ENCODE results near the gene INVS. TPM values are rescaled to one million over a fixed set of nuclear protein-coding genes. Genes with fewer than 3 reads are reported as not detected.
A peak's percentile ranks its signal among the peaks of the same experiment; 100 is the strongest.
"Not testable (repeated sequence)": the region's sequence is repeated elsewhere in the genome, so short reads cannot be mapped to it uniquely, and the experiment has no call there.

The INVS gene
- total and polyA plus RNA-seq, 4 donors = 11.8 to 33.1 (median 19.2) TPM

DNA sequence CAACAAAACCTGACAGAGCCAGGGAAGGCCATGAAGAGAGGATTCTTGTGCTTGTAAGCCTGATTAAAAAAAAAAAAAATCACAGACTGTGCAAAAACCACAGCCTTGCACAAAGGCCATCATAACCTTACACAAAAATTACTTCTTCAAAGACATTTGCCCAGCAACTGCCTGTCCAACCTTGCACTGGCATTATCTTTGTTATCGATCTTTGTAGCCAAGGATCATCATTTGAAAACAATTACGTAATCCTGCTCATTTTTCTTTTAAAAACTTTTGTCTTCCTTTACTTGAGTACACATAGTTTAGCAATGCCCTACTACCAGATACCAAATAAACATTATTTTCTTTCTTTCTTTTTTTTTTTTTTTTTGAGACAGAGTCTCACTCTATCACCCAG is 128.6 kb downstream of the INVS start:
- peaks cover 1% of the 10 kb centered on the region for H3K9me3 ChIP-seq (ENCODE audit: control insufficient read depth, insufficient read depth, low read length)
- no peaks in the 10 kb centered on the region for H3K27me3 ChIP-seq (ENCODE audit: control insufficient read depth, insufficient read depth, low read length)
- WGBS (ENCODE audit: insufficient coverage) = 88% methylated on average over 2 of the region's 2 CpGs
- H3K4me1 ChIP-seq (ENCODE audit: control insufficient read depth, insufficient read depth, low read length) = no peaks in the 10 kb centered on the region
- H3K36me3 ChIP-seq (ENCODE audit: control insufficient read depth, insufficient read depth, low read length) = peaks cover 6% of the 10 kb centered on the region
- DNase-seq (ENCODE audit: low read depth in 4 of 6, low spot score in 6 of 6) = no peak
- no peak overlapping the region for H3K4me3 ChIP-seq (ENCODE audit: low read depth, low read length)
- no peak overlapping the region for H3K27ac ChIP-seq (ENCODE audit: low read depth, low read length)

DNA sequence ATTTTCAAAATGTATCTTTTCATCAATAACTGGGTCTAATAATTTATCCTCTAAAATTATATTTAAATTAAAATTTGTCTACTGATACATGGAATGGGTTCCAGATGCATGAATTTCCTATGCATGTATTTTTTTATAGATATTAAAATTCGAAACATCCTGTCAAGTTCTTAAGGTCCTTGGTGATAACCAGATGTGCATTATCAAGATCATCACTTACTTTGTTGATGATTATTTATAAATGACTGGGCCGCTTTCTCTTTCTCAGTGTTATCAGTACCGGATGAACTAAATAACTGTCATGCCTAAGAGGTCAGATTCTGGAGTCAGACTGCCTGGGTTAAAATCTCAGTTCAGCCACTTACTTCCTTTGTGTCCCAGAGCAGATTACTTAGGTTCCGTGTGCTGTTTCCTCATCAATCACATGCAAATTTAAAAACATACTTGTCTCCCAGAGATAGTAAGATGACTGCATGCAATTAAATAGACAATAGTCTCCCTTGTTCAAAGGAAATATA is 129.4 kb downstream of the INVS start:
- WGBS (ENCODE audit: insufficient coverage) = 81% methylated on average over 2 of the region's 4 CpGs
- no peaks in the 10 kb centered on the region for H3K27me3 ChIP-seq (ENCODE audit: control insufficient read depth, insufficient read depth, low read length)
- H3K27ac ChIP-seq (ENCODE audit: low read depth, low read length) = no peak overlapping the region
- no peak overlapping the region for H3K4me3 ChIP-seq (ENCODE audit: low read depth, low read length)
- peaks cover 6% of the 10 kb centered on the region for H3K36me3 ChIP-seq (ENCODE audit: control insufficient read depth, insufficient read depth, low read length)
- no peak for DNase-seq (ENCODE audit: low read depth in 4 of 6, low spot score in 6 of 6)
- no peaks in the 10 kb centered on the region for H3K4me1 ChIP-seq (ENCODE audit: control insufficient read depth, insufficient read depth, low read length)
- H3K9me3 ChIP-seq (ENCODE audit: control insufficient read depth, insufficient read depth, low read length) = peaks cover 3% of the 10 kb centered on the region

DNA sequence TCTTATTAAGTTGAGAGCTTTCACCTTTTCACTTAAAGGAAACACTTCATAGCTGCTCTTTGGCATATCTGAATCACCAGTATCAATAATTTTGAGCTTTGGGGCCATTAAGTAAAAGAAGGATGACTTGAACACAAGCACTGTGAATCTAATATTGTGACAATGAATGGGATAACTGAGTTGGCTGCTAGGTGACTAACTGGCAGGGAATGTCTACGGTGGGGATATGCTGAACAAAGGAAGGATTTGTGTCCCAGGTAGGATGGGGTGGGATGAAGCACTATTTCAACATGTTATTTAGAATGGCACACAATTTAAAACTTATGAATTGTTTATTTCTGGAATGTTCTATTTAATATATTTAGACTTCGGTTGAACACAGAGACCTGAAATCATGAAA is 130.1 kb downstream of the INVS start:
- no peak overlapping the region for H3K27ac ChIP-seq (ENCODE audit: low read depth, low read length)
- DNase-seq (ENCODE audit: low read depth in 4 of 6, low spot score in 6 of 6) = no peak
- WGBS (ENCODE audit: insufficient coverage) = no CpG with 5 or more reads among the region's 2 CpGs
- no peak overlapping the region for H3K4me3 ChIP-seq (ENCODE audit: low read depth, low read length)
- peaks cover 3% of the 10 kb centered on the region for H3K9me3 ChIP-seq (ENCODE audit: control insufficient read depth, insufficient read depth, low read length)
- H3K27me3 ChIP-seq (ENCODE audit: control insufficient read depth, insufficient read depth, low read length) = no peaks in the 10 kb centered on the region
- H3K4me1 ChIP-seq (ENCODE audit: control insufficient read depth, insufficient read depth, low read length) = no peaks in the 10 kb centered on the region
- H3K36me3 ChIP-seq (ENCODE audit: control insufficient read depth, insufficient read depth, low read length) = peaks cover 6% of the 10 kb centered on the region

DNA sequence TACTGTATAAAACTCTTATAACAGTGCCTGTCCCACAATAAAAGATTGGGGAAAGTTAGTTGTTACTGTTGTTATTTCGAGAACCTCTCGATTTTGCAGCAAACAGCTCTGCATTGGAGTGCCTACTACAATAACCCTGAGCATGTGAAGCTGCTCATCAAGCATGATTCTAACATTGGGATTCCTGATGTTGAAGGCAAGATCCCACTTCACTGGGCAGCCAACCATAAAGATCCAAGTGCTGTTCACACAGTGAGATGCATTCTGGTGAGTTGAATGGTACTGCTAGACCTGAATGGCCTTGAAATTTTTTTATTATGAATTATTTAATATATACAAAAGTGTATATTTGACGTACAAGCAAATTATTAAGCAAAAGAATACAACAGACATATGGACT is 130.5 kb downstream of the INVS start:
- WGBS (ENCODE audit: insufficient coverage) = no CpG with 5 or more reads among the region's 3 CpGs
- no peak for DNase-seq (ENCODE audit: low read depth in 4 of 6, low spot score in 6 of 6)
- Histone ChIP-seq H3K4me1 (ENCODE audit: control insufficient read depth, insufficient read depth, low read length) (no peaks in the 10 kb centered on the region), H3K27me3 (ENCODE audit: control insufficient read depth, insufficient read depth, low read length) (no peaks in the 10 kb centered on the region), H3K36me3 (ENCODE audit: control insufficient read depth, insufficient read depth, low read length) (peaks cover 6% of the 10 kb centered on the region), H3K9me3 (ENCODE audit: control insufficient read depth, insufficient read depth, low read length) (peaks cover 3% of the 10 kb centered on the region), H3K4me3 (ENCODE audit: low read depth, low read length) (no peak overlapping the region), H3K27ac (ENCODE audit: low read depth, low read length) (no peak overlapping the region)

DNA sequence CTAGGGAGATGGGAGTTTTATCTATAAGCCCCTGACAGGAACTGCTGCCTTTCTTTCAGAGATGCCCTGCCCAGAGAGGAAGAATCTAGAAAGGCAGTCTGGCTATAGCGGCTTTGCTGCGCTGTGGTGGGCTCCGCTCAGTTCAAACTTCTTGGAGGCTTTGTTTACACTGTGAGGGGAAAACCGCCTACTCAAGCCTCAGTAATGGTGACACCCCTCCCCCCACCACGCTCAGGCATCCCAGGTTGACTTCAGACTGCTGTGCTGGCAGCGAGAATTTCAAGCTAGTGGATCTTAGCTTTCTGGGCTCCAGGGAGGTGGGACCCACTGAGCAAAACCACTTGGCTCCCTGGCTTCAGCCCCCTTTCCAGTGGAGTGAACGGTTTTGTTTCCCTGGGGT is 137.9 kb downstream of the INVS start:
- not testable (repeated sequence) for DNase-seq (ENCODE audit: low read depth in 4 of 6, low spot score in 6 of 6); H3K4me3 ChIP-seq (ENCODE audit: low read depth, low read length); H3K36me3 ChIP-seq (ENCODE audit: control insufficient read depth, insufficient read depth, low read length); H3K4me1 ChIP-seq (ENCODE audit: control insufficient read depth, insufficient read depth, low read length); H3K27me3 ChIP-seq (ENCODE audit: control insufficient read depth, insufficient read depth, low read length); H3K27ac ChIP-seq (ENCODE audit: low read depth, low read length); H3K9me3 ChIP-seq (ENCODE audit: control insufficient read depth, insufficient read depth, low read length)
- WGBS (ENCODE audit: insufficient coverage) = 100% methylated on average over 6 of the region's 7 CpGs

DNA sequence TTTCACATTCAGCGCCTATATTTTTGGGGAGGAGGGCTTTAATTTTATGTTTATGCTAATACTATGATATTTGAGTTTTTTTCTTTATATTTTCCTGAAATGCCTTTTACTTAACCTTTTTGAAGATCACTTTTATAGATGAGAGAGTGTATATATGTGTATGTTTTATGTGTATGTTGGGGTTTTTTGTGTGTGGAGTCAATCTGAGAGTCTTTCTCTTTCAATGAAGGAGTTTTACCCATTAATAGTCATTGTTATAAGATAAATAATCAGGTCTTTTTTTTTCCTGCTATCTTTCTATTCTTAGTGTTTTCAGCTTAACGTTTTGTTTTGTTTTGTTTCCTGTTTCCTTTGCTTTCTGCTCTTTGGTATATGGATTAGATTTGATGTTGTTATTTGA is 141.5 kb downstream of the INVS start:
- H3K27me3 ChIP-seq (ENCODE audit: control insufficient read depth, insufficient read depth, low read length) = no peaks in the 10 kb centered on the region
- H3K36me3 ChIP-seq (ENCODE audit: control insufficient read depth, insufficient read depth, low read length) = peaks cover 3% of the 10 kb centered on the region
- no CpG with 5 or more reads among the region's 2 CpGs for WGBS (ENCODE audit: insufficient coverage)
- no peak overlapping the region for H3K27ac ChIP-seq (ENCODE audit: low read depth, low read length)
- H3K4me3 ChIP-seq (ENCODE audit: low read depth, low read length) = no peak overlapping the region
- peaks cover 2% of the 10 kb centered on the region for H3K9me3 ChIP-seq (ENCODE audit: control insufficient read depth, insufficient read depth, low read length)
- no peak for DNase-seq (ENCODE audit: low read depth in 4 of 6, low spot score in 6 of 6)
- no peaks in the 10 kb centered on the region for H3K4me1 ChIP-seq (ENCODE audit: control insufficient read depth, insufficient read depth, low read length)

DNA sequence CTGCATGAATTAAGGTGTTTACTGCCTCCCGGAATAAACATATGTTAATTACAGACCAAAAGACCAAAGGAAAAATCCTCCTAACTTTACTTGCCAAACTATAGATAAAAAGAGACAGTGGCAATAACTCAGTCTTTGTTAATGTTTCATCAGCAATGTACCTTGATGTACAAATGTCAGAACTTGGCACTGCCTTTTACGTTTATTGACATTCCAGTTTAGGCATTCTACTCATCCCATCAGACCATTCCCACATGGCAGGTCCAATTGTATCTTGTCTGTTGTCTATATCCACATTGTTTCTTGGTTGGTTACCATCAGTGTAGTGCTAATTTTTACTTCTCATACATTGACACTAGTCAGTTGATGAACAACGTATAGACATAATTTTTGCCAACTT is 168.2 kb downstream of the INVS start:
- DNase-seq (ENCODE audit: low read depth in 4 of 6, low spot score in 6 of 6) = no peak
- H3K4me3 ChIP-seq (ENCODE audit: low read depth, low read length) = no peak overlapping the region

DNA sequence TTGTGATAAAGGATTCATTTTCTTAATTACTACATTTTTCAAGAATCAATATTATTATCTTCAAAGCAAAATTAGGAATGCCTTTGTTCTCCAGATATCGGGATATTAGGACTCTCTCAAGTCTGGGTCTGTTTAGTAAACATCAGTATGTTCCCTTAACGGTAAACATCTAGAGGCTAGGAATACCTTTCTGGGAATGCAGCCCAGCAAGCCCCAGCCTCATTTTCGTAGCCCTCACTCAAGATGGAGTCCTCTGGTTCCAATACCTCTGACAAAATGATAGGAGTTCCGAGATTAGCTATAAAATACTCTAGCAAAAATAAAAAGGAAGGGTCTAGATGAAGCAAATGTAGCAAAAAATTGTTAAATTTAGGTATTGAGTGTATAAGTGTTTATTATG is 169.2 kb downstream of the INVS start:
- peaks cover 10% of the 10 kb centered on the region for H3K36me3 ChIP-seq (ENCODE audit: control insufficient read depth, insufficient read depth, low read length)
- H3K9me3 ChIP-seq (ENCODE audit: control insufficient read depth, insufficient read depth, low read length) = no peaks in the 10 kb centered on the region
- H3K27ac ChIP-seq (ENCODE audit: low read depth, low read length) = no peak overlapping the region
- no peaks in the 10 kb centered on the region for H3K4me1 ChIP-seq (ENCODE audit: control insufficient read depth, insufficient read depth, low read length)
- no peak overlapping the region for H3K4me3 ChIP-seq (ENCODE audit: low read depth, low read length)
- 84% methylated on average over 2 of the region's 4 CpGs for WGBS (ENCODE audit: insufficient coverage)
- H3K27me3 ChIP-seq (ENCODE audit: control insufficient read depth, insufficient read depth, low read length) = no peaks in the 10 kb centered on the region
- DNase-seq (ENCODE audit: low read depth in 4 of 6, low spot score in 6 of 6) = no peak

More for the DNA sequence above, 168.2 kb downstream of the INVS start:
- H3K27ac ChIP-seq (ENCODE audit: low read depth, low read length) = no peak overlapping the region
- no peaks in the 10 kb centered on the region for H3K4me1 ChIP-seq (ENCODE audit: control insufficient read depth, insufficient read depth, low read length)
- peaks cover 8% of the 10 kb centered on the region for H3K36me3 ChIP-seq (ENCODE audit: control insufficient read depth, insufficient read depth, low read length)
- H3K27me3 ChIP-seq (ENCODE audit: control insufficient read depth, insufficient read depth, low read length) = no peaks in the 10 kb centered on the region
- H3K9me3 ChIP-seq (ENCODE audit: control insufficient read depth, insufficient read depth, low read length) = no peaks in the 10 kb centered on the region
- no CpG with 5 or more reads among the region's 3 CpGs for WGBS (ENCODE audit: insufficient coverage)

DNA sequence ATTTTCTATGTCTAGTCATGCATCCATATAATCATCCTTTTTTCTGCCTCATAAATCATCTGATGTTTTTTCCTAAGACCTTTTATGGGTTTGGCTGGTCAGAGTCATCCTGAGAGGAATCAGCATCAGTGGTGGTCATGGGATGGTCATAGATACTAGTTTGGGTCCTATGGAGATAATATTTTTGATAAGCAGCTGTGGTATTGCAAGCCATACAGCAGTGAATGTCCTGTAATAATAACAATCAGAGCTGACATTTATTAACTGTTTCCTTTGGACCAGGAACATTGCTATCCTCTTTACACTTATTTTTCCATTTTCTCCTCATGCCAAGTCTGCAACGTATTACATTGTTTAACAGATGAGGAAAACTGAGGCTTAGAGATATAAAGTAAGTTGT is 170.6 kb downstream of the INVS start:
- Histone ChIP-seq H3K4me3 (ENCODE audit: low read depth, low read length) (no peak overlapping the region), H3K27me3 (ENCODE audit: control insufficient read depth, insufficient read depth, low read length) (no peaks in the 10 kb centered on the region), H3K4me1 (ENCODE audit: control insufficient read depth, insufficient read depth, low read length) (no peaks in the 10 kb centered on the region), H3K36me3 (ENCODE audit: control insufficient read depth, insufficient read depth, low read length) (peaks cover 18% of the 10 kb centered on the region), H3K27ac (ENCODE audit: low read depth, low read length) (no peak overlapping the region), H3K9me3 (ENCODE audit: control insufficient read depth, insufficient read depth, low read length) (no peaks in the 10 kb centered on the region)
- no CpG with 5 or more reads among the region's 1 CpG for WGBS (ENCODE audit: insufficient coverage)
- DNase-seq (ENCODE audit: low read depth in 4 of 6, low spot score in 6 of 6) = no peak

DNA sequence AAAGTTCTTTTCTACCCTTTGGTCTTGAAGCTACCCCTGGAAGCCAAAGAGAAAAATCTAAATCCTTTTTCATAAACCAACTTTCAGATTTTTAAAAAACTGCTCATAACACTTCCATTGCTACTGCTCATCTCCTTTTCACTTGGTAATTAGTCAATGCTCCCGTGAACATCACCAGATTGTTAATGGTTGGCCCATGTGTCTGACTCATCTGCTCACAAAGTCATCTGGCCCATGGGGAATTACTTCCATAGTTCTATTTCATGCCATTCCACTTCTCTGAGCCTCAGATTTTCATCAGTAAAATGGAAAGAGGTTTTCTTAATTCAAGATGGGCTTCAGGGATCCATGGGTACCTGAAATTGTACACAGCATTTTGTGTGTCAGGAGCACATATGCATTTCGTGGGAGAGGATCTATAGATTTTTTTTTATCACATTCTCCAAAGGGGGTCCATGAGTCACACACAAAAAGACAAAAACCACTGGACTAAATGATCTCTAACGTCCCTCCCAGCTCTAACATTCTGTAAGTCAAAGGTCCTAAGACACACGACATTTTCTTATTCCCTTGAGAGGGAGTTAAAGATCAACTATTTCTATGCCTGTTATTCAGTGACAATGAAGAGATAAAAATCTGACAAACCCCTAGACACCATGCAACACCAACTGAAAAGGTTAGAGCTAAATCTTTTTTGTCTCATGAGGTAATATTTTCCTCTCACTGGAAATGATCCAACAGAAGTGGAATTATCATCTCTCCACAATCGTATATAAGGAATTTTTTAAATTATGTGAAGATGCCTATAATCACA is 178.3 kb downstream of the INVS start:
- H3K4me1 ChIP-seq (ENCODE audit: control insufficient read depth, insufficient read depth, low read length) = no peaks in the 10 kb centered on the region
- no peaks in the 10 kb centered on the region for H3K27me3 ChIP-seq (ENCODE audit: control insufficient read depth, insufficient read depth, low read length)
- peak in 1 of 6 donors; percentile 27 for DNase-seq (ENCODE audit: low read depth in 4 of 6, low spot score in 6 of 6)
- H3K27ac ChIP-seq (ENCODE audit: low read depth, low read length) = no peak overlapping the region
- H3K36me3 ChIP-seq (ENCODE audit: control insufficient read depth, insufficient read depth, low read length) = peaks cover 11% of the 10 kb centered on the region
- WGBS (ENCODE audit: insufficient coverage) = 77% methylated on average over 1 of the region's 5 CpGs
- H3K4me3 ChIP-seq (ENCODE audit: low read depth, low read length) = no peak overlapping the region
- H3K9me3 ChIP-seq (ENCODE audit: control insufficient read depth, insufficient read depth, low read length) = no peaks in the 10 kb centered on the region
